HG02852 (cell line): ENCODE measurements around the gene NR2C2.
"Not testable (repeated sequence)": the region's sequence is repeated elsewhere in the genome, so short reads cannot be mapped to it uniquely, and the experiment has no call there.

Experiments used
- ATAC-seq: cut with Tn5 transposase; IDR thresholded peaks from one replicate; pipeline ENCODE4 v1.9.1; 2021; ENCODE audit warnings: mild to moderate bottlenecking, moderate library complexity; ENCODE audit not compliant: unreplicated experiment

Gene NR2C2

DNA sequence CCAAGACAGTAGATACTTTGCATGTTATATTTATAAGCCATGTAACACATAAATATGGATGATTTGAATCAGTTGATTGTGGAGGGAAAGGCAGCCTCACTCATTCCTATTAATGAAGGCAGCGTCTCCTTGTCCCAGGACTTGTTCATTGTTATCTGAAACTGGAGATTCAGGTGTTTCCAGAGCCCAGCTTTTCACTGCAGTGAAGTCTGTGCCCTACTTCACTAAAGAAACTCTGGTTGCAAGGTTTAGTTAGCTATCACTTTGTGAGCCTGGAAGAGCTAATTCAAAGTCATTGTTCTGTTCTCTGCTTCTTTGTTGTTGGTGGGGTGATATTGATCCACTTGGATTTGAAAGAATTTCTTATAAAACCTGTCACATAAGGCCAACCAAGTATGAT is 9.8 kb downstream of the NR2C2 start:
- no peak for ATAC-seq

GRCh38 chr3:14957925-14958324 is 10.5 kb downstream of the NR2C2 start:
- ATAC-seq, result no peak

GRCh38 chr3:14959359-14959943 is 12.1 kb downstream of the NR2C2 start:
- peak; percentile 54 for ATAC-seq

GRCh38 chr3:14962762-14963161 is 15.4 kb downstream of the NR2C2 start:
- no peak for ATAC-seq

- ATAC-seq, result no peak
These were observed 19.9 kb downstream of the NR2C2 start for GRCh38 chr3:14967285-14967684.

GRCh38 chr3:14969671-14970070 is 22.3 kb downstream of the NR2C2 start:
- no peak for ATAC-seq

DNA sequence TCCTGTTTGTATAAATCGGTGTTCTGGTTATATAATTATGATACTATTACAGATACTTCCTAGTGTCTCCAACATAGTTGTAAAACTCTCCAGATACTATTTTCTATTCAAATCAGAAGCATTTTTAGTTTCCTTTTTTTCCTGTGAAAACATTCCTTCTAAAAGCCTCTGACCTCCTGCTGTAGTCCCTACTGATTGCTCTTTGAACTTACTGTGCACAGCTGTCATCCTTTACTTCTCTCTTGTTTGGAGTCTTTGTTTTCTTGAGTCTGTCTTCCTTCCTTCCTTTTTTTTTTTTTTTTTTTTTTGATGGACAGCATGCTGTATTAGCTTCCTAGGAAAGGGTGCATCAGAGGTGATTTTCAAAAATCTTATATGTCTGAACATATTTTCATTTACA is 28.9 kb downstream of the NR2C2 start:
- no peak for ATAC-seq

GRCh38 chr3:14980689-14981088 is 33.3 kb downstream of the NR2C2 start:
- ATAC-seq, result peak; percentile 69

- no peak for ATAC-seq
These were observed 37.3 kb downstream of the NR2C2 start for GRCh38 chr3:14984581-14985113.

GRCh38 chr3:14988988-14989394 is 41.6 kb downstream of the NR2C2 start:
- ATAC-seq, result peak; percentile 100

DNA sequence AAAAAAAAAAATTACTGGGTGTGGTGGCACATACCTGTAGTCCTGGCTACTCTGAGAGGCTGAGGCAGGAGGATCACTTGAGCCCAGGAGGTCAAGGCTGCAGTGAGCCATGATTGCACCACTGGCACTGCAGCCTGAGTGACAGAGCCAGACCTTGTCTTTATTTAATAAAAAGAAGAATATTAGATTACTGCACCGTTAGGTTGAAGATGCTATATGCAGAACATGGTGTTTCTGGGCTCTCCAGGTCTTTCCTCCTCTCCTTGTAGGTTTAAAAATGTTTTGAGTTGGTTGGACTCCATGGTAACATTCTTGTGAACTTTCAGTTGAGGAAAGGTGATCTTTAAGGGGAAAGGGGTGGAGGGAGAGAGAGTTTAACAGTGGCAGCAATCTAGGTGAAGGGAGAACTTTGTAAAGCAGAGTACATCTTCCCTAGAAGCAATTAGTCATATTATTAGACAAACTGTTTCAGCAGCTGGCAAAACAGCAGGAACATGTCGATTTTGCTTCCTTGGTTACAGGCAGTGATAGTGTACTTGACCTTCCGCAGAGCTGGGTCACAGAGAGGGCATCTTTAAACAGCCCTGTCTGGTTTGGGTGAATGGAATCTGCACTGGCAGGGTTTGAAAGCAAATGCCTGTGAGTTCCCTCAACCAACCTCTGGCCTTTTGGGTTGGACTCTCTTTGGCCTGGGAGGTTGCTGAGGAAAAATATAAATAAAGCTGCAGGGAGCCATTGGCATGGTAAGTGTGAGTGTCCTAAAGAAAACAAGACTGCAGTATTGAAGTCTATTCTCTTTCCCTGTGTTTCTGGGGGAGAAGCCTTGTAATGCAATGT is 42.8 kb downstream of the NR2C2 start:
- no peak for ATAC-seq

- no peak for ATAC-seq
These were observed 43.4 kb downstream of the NR2C2 start for GRCh38 chr3:14990780-14991148.

DNA sequence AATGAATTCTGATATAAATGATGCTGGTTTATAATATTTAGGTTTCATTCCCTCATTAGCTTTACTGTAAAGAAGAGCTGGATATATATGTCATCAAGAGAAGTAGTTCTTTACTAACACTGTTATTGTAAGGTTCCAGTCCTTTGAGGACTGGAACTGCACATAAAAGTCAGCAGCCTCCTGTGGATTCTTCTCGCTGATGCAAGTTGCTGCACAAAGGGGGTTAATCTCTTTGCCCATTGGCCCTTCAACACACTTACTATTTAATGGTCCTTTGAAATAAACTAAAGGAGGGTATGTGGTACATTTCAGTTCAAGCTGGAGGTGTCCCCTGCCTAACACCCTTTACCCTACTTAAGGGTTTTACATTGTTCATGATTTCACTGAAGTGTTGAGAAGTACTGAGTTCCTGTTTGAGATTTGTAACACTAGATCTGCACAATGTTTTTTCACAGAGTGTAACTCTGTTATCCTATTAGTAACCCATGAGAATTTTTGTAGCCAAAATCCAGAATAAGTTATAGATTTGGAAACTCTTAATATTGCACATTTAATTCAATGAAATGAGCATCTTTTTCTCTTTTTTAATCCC is 43.9 kb downstream of the NR2C2 start:
- no peak for ATAC-seq

DNA sequence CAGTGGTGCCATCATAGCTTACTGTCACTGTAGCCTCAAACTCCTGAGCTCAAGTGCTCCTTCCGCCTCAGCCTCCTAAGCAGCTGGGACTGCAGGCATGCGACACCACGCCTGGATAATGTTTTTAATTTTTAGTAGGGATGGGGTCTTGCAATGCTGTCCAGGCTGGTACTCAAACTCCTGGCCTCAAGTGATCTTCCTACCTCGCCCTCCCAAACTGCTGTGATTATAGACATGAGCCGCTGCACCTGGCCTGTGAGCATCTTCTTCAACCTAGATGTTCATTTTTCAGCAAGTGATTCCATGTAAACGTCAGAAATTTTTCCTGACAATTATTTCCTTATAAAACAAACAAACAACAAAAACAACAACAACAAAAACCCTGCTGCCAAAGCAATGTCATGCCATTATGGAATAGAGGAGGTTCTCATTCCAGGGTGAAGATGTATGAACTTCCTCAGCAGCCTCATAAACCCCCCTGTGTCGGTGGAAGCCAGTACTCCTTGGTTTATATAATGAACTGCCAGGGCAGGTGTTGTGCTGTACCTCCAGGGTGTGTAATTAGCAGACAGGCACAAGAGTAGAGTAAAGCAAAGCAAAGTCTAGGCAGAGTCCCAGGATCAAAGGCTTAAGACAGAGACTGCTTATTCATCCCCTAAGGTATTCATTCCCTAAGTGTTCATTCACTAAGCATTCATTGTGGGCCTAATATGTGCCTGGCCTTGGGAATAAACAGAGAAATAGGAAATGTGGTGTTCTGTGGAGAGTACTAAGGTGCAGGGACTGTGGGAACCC is 44.6 kb downstream of the NR2C2 start:
- ATAC-seq, result no peak

DNA sequence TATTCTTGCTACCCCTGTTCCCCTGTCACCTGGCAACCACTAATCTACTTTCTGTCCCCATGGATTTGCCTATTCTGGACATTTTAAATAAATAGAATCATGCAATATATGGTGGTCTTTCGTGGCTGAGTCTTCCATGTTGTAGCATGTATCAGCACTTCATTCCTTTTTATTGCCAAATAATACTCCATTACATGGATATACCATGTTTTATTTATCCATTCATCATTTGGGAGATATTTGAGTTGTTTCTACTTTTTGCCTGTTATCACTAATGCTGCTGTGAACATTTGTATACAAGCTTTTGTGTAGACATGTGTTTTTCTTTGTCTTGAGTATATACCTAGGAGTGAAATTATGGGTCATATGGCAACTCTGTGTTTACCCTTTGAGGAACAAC is 50.6 kb downstream of the NR2C2 start:
- no peak for ATAC-seq

GRCh38 chr3:14999182-14999581 is 51.8 kb downstream of the NR2C2 start:
- ATAC-seq, result not testable (repeated sequence)

DNA sequence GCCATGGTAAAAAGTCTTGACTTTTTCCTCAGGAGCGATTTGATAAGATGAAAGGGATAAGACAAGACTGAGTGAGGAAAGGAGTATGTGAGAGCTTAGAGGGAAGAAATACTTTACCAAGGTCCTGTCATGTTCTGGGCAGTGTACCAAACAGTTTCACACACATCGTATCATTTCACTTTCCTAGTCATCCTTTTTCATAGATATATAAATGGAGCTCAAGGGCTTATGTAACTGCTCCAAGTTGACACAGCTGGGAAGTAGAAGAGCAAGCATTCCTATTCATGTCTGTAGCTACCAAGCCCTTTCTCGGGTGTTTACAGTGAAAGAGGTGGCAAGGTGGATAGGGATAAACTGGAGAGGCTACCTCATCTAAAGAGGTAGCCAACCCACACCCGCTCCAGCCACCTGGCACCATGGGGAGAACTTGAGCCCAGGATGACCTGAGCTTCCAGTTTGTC is 60.3 kb downstream of the NR2C2 start:
- no peak for ATAC-seq

DNA sequence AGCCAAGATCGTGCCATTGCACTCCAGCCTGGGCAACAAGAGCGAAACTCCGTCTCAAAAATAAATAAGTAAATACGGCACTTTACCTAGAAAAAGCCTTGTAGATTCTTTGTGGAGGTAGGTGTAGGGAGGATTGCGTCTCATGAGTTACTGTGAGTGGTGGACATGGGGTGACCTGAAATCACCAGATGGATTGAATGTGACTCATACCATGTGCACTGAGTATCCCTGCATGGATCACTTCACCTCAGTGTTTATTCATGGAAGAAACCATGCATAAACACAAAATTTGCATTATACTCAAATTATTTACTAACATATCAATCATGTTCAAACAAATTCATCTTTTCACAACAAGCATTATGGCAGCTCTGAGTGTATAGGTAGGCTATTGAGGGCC is 61.8 kb downstream of the NR2C2 start:
- ATAC-seq, result no peak

DNA sequence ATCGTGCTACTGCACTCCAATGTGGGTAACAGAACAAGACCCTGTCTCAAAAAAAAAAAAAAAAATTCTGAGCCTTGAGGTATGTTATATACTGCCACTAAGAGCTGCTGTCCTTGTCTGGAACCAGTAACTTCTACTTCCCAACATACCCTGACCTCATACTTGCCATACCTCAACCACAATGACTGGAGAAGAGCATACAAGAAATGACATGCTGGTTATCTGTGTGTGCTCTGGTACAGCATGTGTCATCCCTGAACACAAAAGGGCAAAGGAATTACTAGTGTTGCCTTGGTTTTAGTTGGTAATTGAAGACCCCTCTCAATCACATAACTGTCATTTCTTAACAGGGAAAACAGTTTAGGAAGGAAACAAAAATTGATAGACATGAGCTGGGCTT is 63.3 kb downstream of the NR2C2 start:
- ATAC-seq, result no peak

- ATAC-seq, result no peak
These were observed 63.8 kb downstream of the NR2C2 start for GRCh38 chr3:15011174-15011573.
